GM19463 (cell line): ENCODE measurements around the gene SLC9A1.

Experiments
- ATAC-seq: cut with Tn5 transposase; IDR thresholded peaks from one replicate; pipeline ENCODE4 v1.9.1; 2021; ENCODE audit warnings: mild to moderate bottlenecking, moderate library complexity; ENCODE audit not compliant: unreplicated experiment

The SLC9A1 gene

DNA sequence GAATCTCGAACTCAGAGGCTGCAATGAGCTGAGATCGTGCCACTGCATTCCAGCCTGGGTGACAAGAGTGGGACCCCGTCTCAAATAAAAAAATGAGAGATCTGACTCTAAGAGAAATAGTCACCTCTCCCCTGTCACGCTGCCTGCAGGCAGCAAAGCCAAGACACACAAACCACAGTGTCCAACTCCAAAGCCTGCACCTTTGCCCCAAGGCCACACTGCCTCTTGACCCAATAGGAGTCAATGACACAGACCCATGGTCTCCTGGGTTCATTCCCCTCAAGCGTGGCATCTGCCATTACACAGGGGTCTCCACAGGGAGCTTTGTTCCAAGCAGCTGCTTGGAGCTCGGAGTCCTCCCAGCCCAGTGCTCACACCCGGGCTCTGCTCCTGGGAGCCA, 46.3 kb downstream of the SLC9A1 start:
- no peak for ATAC-seq

DNA sequence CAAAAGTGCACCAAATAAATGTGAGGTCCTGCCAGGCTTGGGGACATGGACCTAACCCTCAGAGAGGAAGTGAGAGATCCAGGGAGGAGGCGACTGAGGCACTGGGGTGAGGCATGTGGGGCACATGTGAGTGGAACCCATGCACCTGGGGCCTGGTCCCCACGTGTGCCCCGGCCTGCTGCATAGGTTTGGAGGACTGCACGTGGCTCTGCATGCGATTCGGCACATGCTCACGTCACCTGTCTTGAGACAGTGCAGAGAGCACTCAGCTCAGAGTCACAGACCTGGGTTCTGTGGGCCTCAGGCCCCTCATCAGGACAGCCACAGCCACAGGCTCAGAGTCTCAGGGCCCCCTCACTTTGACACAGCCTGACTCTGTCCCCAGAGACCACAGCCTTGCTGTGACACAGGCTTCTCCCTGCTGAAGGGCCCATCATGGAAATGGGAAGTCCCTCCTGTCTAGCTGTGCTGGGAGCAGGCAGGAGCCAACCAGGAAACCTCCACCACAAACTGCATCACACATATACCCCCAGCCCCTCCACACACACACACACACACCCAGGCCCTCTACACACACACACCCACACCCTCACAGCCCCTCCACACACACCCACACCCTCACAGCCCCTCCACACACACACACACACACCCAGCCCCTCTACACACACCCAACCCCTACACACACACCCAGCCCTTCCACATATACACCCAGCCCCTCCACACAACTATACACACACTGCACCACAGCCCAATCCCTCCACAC, 48.2 kb downstream of the SLC9A1 start:
- ATAC-seq: no peak

DNA sequence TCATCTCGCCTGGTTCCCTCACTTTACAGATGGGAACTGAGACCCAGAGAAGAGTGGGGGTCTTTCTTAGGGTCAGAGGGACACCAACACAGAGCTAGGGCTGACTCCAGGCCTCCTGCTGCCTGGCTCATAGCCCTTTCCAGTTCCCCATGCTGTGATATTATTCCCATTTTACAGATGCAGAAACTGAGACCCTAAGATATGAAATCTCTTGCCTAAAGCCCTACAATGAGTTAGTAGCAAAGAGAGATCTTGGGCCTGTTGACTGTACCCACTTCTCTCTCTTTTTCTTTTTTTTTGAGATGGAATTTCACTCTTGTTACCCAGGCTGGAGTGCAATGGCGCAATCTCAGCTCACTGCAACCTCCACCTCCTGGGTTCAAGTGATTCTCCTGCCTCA, 49.9 kb downstream of the SLC9A1 start:
- ATAC-seq: no peak

DNA sequence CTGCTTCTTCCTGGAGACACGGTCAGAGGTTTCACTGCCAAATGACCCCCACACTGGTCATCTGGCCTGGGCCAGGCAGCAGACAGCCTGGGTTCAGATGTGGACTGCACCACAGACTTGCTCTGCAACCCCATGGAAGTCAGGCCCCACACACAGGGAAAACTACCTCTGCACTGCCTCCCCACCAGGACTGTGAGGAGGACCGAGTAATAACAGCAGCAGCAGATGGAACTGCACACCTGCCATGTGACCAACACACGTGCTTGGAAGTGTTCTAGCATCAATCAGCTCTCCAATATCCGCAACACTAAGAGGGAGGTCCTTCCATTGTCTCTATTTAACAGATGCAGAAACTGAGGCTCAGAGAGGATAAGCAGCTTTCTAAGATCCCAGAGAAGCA, 51.4 kb downstream of the SLC9A1 start:
- ATAC-seq: no peak

DNA sequence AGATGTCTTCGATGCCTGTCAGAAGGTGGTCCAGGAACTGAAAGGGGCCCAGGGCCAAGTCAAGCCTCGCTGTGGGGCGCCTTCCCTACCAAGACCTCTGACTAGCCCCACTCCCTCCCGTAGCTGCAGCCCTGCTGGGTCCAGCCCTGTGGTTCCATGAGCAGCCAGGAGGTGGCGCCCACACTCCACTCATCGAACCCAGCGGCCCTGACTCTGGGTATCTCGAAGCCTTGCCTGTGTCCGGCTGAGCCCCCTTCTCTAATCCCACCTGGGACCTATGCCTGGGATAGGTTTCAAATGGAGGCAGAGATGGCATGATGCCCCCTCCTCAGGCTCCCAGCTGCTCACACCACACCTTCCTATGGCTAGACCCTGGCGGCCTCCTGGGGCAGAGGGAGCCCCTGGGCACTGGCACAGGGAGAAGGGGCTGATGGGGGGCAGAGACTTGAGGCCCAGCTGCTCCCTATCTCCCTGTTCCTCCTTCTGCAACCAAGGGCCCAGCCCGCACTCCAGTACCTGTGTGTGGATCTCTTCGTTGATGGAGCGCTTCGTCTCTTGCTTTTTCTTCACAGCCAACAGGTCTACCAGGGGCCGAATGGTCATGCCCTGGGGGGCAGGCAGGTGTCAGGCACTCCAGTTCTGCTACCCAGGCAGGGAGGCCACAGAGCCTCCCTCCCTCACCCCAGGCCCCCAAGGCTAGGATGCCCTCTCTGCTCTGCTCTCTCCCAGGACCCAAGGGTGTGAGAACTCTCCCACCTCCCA, 52.0 kb downstream of the SLC9A1 start:
- no peak for ATAC-seq

DNA sequence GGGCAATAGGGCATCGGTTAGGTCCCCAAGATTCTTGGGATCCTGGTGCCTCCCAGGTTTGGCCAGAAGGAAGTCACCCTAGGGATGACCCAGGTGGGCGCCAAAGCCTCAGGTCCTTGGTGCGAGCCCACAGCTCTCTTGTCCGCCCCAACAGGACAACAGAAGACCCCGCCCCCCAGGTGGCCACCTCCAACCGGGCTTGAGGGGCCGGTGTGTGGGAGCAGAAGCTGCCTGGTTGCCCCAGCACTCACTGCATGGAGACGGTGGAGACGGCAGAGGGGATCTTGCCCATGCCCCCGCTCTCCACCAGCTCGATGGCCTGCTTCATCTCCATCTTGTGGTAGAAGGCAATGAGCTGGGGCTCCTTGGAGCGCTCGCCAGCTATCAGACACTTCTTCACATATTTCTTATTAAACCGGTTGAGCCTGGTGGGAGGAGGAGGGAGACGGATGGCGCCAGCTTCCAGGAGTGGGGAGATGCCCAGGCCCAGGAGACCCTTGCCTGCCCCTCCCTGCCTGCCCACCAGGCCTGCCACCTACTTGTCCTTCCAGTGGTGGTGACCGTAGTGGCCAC, 52.7 kb downstream of the SLC9A1 start:
- no peak for ATAC-seq

DNA sequence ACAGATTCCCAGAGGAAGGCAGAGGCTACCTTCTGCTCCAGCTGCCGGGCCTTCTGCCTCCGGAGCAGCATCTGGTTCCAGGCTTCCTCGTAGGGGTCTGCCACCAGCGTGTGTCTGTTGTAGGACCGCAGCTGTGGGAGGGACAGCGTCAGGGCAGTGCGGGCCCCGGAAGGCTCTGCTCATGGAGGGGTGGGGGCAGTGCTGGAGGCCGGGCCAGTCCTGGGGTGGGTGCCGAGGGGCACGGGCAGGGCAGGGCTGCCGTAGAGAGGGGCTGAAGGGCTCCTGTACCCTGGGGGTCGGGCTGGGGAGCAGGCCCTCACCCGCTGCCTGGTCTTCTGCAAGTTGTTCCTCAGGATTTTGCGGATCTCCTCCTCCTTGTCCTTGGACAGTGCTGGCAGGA, 53.2 kb downstream of the SLC9A1 start:
- no peak for ATAC-seq

DNA sequence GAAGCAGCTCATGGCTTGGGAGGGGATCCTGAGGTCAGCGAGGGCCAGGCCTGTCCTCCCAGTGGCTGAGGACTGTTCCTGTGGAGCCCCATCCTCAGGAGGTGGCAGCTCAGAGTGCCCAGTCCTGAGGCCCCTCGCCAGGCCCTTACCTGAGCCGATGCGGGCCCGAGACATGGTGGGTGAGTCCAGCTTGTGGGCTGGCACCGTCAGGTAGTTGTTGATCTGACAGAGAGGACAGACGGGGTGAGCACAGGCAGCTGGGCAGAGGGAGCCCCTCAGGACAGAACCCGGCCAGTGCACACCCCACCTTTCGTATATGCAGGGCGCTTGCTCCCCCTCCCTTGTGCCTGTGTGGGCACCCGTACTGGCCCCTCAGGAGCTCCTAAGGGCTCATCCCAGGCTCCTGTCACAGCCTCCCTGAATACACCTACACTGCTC, 53.9 kb downstream of the SLC9A1 start:
- no peak for ATAC-seq

DNA sequence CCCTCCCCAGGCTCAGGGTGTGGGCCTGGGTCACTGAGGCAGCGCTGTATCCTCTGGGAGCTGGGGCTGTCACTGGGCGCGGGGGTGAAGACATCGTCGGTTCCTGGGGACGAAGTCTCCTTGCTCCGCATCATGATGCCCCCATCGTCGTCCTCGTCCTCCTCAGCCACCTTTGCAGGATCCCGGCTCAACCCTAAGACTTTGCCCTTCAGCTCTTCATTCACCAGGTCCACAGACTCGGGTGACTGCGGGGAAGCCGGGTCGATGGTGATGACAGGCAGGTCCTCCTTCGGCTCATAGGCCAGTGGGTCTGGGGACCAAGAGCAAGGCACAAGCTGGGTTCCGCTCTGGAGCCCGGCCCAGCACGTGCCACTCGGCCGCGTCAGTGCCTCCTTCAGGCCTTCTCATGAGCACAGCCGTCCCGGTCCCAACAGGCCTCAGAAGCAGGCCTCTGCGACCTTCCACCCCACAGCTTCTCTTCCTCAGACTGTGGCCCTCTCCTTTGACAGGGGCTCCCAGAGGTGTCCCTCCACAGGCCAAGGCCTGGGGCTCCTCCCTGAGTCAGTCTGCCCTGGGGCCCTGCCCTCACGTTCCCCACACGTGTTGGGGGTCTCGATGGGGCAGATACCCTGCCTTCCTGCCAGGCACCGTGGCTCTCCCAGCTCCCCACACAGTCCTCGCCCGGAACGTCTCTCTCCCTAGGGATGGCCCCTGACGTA, 54.4 kb downstream of the SLC9A1 start:
- ATAC-seq: no peak

DNA sequence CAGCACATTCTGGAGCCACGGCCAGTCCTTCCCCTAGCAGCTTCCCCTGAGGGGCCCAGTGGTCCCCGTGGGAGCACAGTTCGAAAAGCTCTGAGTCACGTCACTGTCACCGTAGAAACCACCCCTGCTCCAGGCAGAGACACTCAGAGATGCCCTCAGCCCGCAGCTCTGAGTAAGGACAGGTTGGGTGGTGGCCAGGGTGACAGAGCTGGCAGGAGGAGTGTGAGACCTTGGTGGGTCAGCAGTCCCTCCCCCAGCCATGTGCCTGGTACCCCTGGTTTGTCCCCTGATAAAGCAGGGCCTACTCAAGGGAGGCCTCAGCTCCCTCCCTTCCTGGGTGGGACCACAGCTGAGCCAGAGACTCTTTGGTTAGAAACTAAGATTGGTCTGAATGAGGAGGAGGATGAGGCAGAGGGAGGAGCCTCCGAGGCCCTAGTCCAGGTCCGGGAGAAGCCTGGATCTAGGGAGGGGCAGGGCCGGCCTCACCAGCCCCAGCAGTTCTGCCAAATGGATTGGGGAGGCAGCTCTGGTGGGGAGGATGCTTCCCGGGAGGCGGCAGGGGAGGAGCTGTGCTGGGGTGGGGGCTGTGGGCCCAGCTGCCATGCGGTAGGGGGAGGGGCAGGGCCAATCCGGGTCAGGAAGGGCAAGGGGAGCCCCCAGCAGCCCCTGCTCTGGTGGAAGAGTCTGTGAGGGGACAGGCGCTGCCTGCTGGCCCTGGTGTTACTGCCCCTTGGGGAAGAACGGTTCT, 55.2 kb downstream of the SLC9A1 start:
- peak; percentile 72 for ATAC-seq

DNA sequence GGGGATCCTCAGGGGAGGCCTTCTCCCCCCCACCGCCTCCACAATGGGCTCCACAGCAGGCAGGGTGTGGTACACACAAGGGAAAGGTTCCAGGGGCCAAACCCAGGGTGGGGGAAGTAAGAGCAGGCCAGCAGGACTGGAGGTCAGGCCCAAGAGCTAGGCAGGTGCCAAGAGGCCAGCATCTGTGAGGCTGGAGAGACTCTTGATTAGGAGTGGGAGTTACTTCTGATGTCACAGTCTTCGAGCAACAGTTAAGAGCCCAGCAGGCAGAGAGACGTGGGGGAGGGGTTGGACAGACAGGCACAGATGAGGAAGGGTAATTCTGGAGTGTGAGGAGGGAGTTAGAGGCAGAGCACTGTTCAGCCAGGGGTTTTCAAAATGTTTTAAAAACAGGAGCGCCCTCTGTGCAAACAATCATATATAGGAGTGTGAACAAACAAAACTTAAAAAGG, 55.8 kb downstream of the SLC9A1 start:
- ATAC-seq: peak; percentile 38

DNA sequence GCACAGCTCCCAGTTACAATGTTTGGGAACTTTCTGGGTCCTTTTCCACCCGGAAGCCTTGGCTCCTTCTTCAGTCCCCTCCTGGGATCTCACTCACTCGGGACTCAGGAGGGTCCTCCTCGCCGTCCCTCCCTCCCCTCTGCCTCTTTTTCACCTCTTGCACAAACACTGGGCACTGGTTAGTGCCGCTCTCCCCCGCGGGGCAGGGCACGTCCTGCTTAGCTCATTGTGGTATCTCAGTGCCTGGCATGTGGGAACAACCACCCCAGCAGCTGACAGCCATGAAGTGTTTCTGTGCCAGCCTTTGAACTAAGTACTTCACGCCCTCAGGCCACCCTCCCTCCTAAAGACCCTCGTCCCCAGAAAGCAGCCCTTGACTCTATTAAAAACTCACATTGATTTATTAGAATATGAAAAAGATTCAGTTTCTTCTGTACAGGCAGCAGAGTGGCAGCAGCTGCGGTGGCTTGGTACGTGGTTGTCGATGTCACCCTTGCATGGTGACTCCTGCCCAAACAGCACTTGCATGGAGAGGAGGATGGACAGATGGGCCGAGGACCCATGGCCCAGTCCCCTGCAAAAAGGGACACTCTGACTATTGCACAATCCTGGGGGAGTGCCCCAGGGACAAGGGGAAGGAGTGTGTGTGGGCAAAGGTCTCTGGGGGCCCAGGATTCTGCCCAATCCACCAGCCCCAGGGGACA, 56.3 kb downstream of the SLC9A1 start:
- ATAC-seq: no peak

DNA sequence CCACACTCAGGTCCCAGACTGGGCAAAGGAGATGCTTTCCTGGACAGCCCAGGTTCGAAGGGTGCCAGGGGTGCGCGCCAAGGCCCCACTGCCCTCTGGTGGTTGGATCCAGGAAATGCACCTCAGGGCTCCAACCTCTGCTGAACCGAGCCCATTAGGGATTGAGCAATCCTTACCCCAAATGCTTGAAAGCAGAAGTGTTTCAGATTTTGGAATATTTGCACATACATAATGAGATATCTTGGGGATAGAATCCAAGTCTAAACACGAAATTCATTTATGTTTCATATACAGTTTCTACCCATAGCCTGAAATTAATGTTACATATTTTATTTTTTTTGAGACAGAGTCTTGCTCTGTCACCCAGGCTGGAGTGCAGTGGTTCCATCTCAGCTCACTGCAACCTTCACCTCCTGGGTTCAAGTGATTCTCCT, 57.4 kb downstream of the SLC9A1 start:
- ATAC-seq: no peak

DNA sequence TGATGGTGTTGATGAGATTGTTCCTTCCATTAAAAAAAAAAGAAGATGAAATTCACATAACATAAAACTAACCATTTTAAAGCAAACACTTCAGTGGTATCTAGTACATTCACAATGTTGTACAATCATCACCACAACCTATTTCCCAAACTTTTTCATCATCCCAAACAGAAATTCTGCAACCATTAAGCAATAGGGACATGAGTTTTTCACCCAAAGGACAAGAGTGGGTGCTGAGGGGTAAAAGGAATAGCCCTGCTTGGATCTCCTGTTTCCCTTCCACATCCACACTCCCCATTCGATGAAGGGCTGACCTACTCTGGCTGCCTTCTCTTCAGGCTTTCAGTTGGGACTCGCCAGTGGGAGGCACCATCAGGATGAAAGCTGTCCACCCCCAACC, 59.3 kb downstream of the SLC9A1 start:
- ATAC-seq: no peak

DNA sequence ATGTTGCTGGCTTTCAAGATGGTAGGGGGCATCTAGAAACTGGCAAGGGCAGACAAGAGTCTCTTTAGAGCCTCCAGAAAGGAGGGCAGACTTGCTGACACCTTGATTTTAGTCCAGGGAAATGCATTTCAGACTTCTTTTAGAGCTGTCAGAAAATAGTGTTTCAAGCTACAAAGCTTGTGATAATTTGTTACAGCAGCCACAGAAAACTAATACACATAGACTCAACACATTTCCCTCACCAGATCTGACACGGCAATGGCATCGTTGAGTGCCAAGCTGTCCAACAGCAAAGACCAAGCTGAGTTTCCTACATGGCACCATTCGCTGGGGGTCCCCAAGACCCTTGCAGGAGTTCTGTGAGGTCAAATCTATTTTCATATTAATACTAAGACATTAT, 62.0 kb downstream of the SLC9A1 start:
- no peak for ATAC-seq

DNA sequence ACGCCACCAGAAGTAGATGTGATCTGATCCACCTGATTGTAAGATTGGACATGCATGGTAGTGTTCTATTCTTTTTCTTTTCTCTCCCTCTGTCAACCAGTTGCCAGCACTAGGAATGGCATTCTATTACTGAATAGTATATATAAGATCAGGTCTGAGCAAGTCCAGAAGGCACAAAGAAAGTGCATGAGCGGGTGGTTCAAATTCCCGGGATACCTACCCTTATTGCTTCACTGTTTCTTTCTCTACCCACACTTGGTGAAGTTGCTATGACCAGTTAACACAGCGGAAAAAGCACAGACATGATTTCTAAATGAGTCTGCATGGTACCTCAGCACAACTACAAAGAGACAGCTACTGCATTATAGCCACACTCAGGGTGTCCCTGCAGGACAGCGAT, 64.0 kb downstream of the SLC9A1 start:
- ATAC-seq: no peak

DNA sequence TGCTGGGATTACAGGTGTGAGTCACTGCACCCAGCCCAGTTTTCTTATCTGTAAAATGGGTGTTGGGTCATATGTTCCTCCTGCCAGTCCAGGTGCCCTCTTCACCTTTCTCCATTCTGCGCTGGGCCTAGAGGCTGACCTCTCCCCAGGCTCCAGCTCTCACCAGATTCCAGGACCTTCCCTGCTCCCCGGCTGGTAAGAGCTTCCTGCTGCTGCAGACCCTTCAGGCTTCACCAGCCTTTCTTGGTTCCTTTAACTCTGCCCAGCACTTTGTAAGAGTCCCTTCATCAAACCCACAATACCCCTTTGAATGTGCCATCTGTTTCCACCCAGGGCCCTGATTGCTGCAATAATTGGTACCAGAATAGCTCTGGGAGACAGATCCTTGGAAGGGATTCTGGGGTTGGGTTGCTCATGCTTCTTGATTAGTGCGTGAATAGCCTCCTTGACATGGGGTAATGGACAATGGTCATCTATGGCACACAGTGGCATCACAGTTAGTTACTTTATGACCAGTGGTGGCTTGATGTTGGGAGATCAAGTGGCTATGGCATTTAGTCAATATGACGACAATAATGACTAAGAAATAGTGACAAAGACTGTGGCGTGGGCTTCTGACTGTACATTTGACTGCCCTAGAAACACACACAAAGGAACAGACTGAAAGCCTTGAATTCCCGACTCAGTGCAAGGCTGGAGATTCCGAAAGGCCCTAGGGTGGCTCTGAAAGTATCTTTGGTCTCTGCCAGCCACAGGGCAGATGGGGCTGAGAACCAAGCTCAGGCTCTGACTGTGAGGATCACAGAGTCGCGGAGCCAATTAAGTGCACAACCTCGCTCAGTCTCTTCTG, 67.3 kb downstream of the SLC9A1 start:
- no peak for ATAC-seq

DNA sequence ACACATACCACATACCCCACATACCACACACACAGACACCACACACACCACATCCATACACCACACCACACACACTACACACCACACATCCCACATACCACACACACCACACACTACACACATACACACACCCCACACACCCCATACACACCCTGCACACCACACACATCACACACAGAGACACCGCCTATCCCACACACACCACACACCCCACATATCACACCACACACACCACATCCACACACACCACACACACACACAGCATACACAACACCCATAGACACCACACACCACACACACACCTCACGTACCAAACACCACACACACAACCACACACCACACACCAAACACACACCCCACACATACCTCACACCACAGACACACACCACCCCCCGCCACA, 68.3 kb downstream of the SLC9A1 start:
- ATAC-seq: no peak

DNA sequence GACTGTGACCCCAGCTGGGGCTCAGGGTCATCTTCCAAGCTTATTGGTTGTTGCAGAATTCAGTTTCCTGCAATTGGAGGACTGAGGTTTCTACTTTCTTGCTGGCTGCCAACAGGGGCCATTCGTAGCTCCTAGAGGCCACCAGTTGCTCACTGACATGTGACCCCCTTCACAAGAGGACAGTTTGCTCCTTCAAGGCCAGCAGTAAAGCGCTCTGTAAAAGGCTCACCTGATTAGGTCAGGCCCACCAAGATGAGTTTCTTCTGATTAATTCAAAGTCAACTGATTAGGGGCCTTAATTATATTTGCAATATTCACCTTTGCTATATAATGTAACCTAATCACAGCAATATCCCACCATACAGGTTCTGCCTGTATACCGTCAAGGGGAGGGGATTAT, 68.9 kb downstream of the SLC9A1 start:
- ATAC-seq: no peak
